GM15510 (cell line): Measurements from ENCODE around the gene GRK1.

Experiments
- POLR2A ChIP-seq: IDR thresholded peaks from 3 replicates; pipeline ENCODE4 v1.6.1; 2011; ENCODE audit warnings: borderline replicate concordance; ENCODE audit not compliant: insufficient read length; ENCODE audit errors: extremely low read depth

GRK1 gene

GRCh38 chr13:113782472-113782871, 115.5 kb downstream of the GRK1 start:
- no peak for TF ChIP-seq POLR2A

- no peak for TF ChIP-seq POLR2A
Observed at GRCh38 chr13:113783200-113783881, 116.3 kb downstream of the GRK1 start.

GRCh38 chr13:113783966-113784644, 117.1 kb downstream of the GRK1 start:
- no peak for TF ChIP-seq POLR2A

DNA sequence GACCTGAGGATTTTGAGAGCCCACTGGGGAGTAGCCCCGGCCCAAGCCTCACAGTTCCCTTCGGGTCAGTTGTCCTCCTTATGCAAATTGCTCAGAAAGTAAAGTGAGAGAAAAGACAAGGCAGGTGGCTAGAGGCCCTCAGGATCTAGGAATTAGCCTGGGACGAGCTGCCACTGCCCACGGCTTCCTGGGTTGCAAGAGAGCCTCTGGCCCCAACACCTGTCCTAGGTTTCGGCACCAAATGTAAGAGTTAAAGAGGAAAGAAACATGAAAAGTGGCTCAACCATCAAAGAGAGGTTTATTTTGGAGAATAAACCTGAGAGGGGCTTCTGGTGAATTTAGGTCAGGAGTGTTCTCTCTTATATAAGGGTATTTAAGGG, 117.6 kb downstream of the GRK1 start:
- no peak for TF ChIP-seq POLR2A

- TF ChIP-seq POLR2A: no peak
Observed at GRCh38 chr13:113785051-113786010, 118.3 kb downstream of the GRK1 start.

DNA sequence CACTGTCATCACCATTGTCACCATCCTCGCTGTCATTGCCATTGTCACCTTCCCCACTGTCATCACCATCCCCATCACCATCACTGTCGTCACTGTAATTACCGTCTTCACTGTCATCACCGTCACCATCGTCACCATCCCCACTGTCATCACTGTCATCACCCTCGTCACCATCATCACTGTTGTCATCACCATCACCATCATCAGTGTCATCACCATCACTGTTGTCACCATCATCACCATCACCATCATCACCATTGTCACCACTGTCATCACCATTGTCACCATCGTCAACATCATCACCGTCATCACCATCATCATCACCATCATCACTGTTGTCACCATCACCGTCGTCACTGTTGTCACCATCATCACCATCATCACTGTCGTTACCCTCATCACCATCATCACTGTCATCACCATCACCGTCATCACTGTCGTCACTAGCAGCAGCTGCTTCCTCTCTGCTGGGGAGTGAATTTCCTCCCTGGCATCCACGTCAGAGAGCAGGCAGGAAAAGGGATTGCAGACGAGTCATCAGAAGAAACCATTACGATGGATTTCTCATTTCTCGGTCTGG, 119.3 kb downstream of the GRK1 start:
- no peak for TF ChIP-seq POLR2A
